Body of pancreas (tissue), 4 donors: ENCODE data around the gene ZNF236. TPM values are rescaled to one million over a fixed set of nuclear protein-coding genes. Genes with fewer than 3 reads are reported as not detected.
"Not testable (repeated sequence)": the region's sequence is repeated elsewhere in the genome, so short reads cannot be mapped to it uniquely, and the experiment has no call there.

ENCODE experiments used
- ATAC-seq: fragments of 150-250 bp; one replicate; pipeline ENCODE4 v1.9.1; 2016
- DNase-seq, 4 donors: peaks; one replicate each; pipeline ENCODE4 v3.0.0-alpha.2; 2019
- H3K27ac ChIP-seq, 4 donors: fragments of 200-600 bp; sonication (generic); 1 replicate in 3 of 4; 2 replicates in 1 of 4; pipeline versions ENCODE4 v1.5.1 to v1.6.1; 2016 to 2019; ENCODE audit warnings: mild to moderate bottlenecking in 1 of 4, mixed read lengths in 1 of 4, moderate library complexity in 1 of 4
- H3K27me3 ChIP-seq, 2 donors: fragments of 200-600 bp; sonication (generic); one replicate each; pipeline ENCODE4 v1.6.0; 2016; ENCODE audit warnings: mild to moderate bottlenecking in 1 of 2
- H3K36me3 ChIP-seq, 2 donors: fragments of 200-600 bp; sonication (generic); replicated peaks in 1 of 2; 2 replicates each; pipeline ENCODE4 v1.5.1; 2016; ENCODE audit warnings: low read depth in 2 of 2; ENCODE audit not compliant: insufficient read depth in 1 of 2
- H3K4me1 ChIP-seq: fragments of 200-600 bp; sonication (generic); one replicate; pipeline ENCODE4 v1.6.0; 2016
- H3K4me3 ChIP-seq, 2 donors: fragments of 200-600 bp; sonication (generic); 1 replicate in 1 of 2; 2 replicates in 1 of 2; pipeline ENCODE4 v1.5.1; 2016 to 2019
- H3K9me3 ChIP-seq, 3 donors: fragments of 200-600 bp; sonication (generic); 1 replicate in 2 of 3; 2 replicates in 1 of 3; pipeline ENCODE4 v1.5.1; 2016
- CTCF ChIP-seq, 7 experiments: fragments of 450-650 bp in 4 of 7; fragments of 200-600 bp in 3 of 7; sonication (generic) in 3 of 7; IDR thresholded peaks; one replicate each; pipeline ENCODE4 v1.5.1; 2016 to 2019; ENCODE audit warnings: antibody characterized with exemption in 7 of 7
- POLR2A ChIP-seq, 3 donors: fragments of 450-650 bp; IDR thresholded peaks; one replicate each; pipeline ENCODE4 v1.6.1; 2016; ENCODE audit warnings: antibody characterized with exemption in 3 of 3, mild to moderate bottlenecking in 2 of 3
- WGBS, 2 donors: methylation state at CpG; one replicate each; pipeline ENCODE4 v1.1.5; 2017; 5-methylcytosine and 5-hydroxymethylcytosine counted together
- intact Hi-C: fragments of 100-400 bp; cut with DNase I; formaldehyde crosslinking; loops from one replicate; pipeline ENCODE4 v1.15.1; 2023
- total RNA-seq, 2 donors: library from RNA; depleted of rRNA; stranded (reverse); fragments of >200 nt; gene quantifications; one replicate each; pipeline ENCODE4 v1.1.0, GENCODE V29; 2016

ZNF236 gene
- total RNA-seq, result 10 to 100 TPM in 1 of 2 donors, 1 to 10 TPM in 1; 9.6 to 22.7 TPM

DNA sequence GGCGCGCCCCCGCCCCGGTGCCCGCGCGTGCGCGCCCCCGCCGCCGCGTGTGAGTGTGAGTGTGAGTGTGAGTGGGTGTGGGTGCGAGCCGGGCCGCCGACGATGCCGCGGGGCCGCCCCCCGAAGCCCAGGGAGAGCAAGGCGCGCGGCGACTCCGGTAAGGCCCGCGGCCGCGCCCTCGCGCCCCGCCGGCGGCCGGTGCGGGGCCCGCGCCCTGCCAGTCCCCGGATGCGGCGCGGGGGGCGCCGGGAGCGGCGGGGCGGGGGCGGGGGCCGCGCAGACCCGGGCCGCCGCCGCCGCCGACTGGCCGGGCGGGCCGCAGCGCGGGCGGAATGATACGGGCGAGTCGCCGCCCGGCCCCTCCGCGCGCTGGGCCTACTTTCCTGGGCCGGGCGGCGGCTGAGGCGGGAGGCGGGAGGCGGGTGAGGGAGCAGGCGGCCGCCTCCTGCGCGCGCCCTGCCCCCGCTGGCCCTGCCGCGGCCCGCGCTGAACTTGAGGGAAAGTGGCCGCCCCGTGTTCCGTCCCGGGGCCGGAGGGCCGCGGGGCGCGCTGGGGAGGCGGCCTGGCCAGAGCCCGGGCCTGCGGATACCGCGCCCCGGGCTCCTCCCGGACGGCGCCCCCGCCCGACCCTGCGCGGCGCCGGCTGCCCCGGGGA lies at the start of gene ZNF236:
Gene ZNF236, plus strand, starts transcription at position 52 of the 655 bp plus-strand sequence. Its CDS starts 51 bp downstream, at position 103.
- H3K27me3 ChIP-seq, result no peaks in the 10 kb centered on the region
- no peaks in the 10 kb centered on the region for H3K36me3 ChIP-seq
- peak within 1 kb of the TSS; percentile 54 to 73 for H3K4me3 ChIP-seq
- peaks cover 39% of the 10 kb centered on the region for H3K4me1 ChIP-seq
- H3K27ac ChIP-seq, result peak within 1 kb of the TSS; percentile 94 to 98 (median 96)
- peak; percentile 78 to 83 (median 80) for DNase-seq
- no peaks in the 10 kb centered on the region for H3K9me3 ChIP-seq
- 1% methylated on average over 82 of the region's 113 CpGs; no CpG with 5 or more reads in 1 of the 2 donors for WGBS, 2 donors
- TF ChIP-seq POLR2A (IDR thresholded peaks at IDR 0.05), result peak; percentile 19 to 75 (median 48)
- TF ChIP-seq CTCF (IDR thresholded peaks at IDR 0.05), result peak in 1 of 7 experiments; percentile 2
- intact Hi-C loops, result no loop called here
- ATAC-seq, result peak; percentile 87

- intact Hi-C loops, result no loop called here
- DNase-seq (no peak), ATAC-seq (no peak)
- H3K36me3 ChIP-seq, result no peaks in the 10 kb centered on the region
- TF ChIP-seq CTCF (IDR thresholded peaks at IDR 0.05) (no peak), POLR2A (IDR thresholded peaks at IDR 0.05) (no peak)
- H3K27me3 ChIP-seq, result no peaks in the 10 kb centered on the region
- WGBS, 2 donors, result 82 to 87% methylated on average over 8 of the region's 8 CpGs
- no peak overlapping the region for H3K4me3 ChIP-seq
- H3K27ac ChIP-seq, result no peak overlapping the region
- no peaks in the 10 kb centered on the region for H3K9me3 ChIP-seq
- H3K4me1 ChIP-seq, result no peaks in the 10 kb centered on the region
Observed at GRCh38 chr18:76772665-76773064, 49.7 kb upstream of the ZNF236 start.

GRCh38 chr18:76777036-76777435 lies 45.3 kb upstream of the ZNF236 start:
- ATAC-seq, H3K4me3 ChIP-seq, H3K27ac ChIP-seq, H3K27me3 ChIP-seq, H3K9me3 ChIP-seq, DNase-seq, H3K4me1 ChIP-seq, intact Hi-C loops, H3K36me3 ChIP-seq: not testable (repeated sequence)
- WGBS, 2 donors, result 81 to 97% methylated on average over 5 to 12 of the region's 22 CpGs

DNA sequence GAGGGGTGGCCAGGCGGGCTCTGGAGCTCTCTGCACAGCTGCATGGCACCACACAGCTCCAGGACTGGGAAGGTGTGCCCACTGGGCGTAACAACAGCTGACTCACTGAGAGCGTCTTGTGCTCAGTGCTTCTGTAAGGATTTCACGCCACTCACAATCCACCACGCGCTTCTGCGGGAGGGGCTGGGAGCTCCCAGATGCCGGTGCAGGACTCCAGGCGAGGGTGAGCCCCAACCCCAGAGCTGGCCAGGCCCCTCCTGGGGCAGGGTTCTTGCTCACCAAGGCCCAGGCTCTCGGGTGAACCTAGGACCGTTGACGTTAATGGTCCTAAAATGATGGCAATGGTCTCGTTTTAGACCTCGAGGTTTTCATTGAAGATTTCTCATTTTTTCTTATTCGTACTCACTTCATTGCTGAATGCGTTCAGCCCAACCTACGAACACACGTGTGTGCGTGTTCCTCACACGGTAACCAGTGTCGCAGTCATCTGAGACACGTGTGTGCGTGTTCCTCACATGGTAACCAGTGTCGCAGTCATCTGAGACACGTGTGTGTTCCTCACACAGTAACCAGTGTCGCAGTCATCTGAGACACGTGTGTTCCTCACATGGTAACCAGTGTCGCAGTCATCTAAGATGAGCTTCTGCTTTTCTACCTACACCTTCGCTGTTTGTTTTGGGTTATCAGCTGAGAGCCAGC lies 38.4 kb upstream of the ZNF236 start:
- DNase-seq, result no peak
- H3K27ac ChIP-seq, result no peak overlapping the region
- intact Hi-C loops, result no loop called here
- H3K4me3 ChIP-seq, result no peak overlapping the region
- no peaks in the 10 kb centered on the region for H3K27me3 ChIP-seq
- no peak for ATAC-seq
- WGBS, 2 donors, result 75 to 87% methylated on average over 28 of the region's 29 CpGs
- no peaks in the 10 kb centered on the region for H3K36me3 ChIP-seq
- no peaks in the 10 kb centered on the region for H3K9me3 ChIP-seq
- no peaks in the 10 kb centered on the region for H3K4me1 ChIP-seq
- TF ChIP-seq CTCF (IDR thresholded peaks at IDR 0.05) (no peak), POLR2A (IDR thresholded peaks at IDR 0.05) (no peak)

- ATAC-seq (no peak), DNase-seq (no peak)
- no peak overlapping the region for H3K4me3 ChIP-seq
- H3K36me3 ChIP-seq, result no peaks in the 10 kb centered on the region
- H3K27me3 ChIP-seq, result no peaks in the 10 kb centered on the region
- no peak overlapping the region for H3K27ac ChIP-seq
- H3K4me1 ChIP-seq, result no peaks in the 10 kb centered on the region
- no peak for TF ChIP-seq CTCF (IDR thresholded peaks at IDR 0.05)
- no peak for TF ChIP-seq POLR2A (IDR thresholded peaks at IDR 0.05)
- H3K9me3 ChIP-seq, result no peaks in the 10 kb centered on the region
- intact Hi-C loops, result no loop called here
- 67 to 73% methylated on average over 6 of the region's 6 CpGs for WGBS, 2 donors
Observed at GRCh38 chr18:76785872-76786271, 36.5 kb upstream of the ZNF236 start.
